SH-SY5Y (cell line): Measurements from ENCODE around the gene SLC9A7.

Experiments used
- GATA2 ChIP-seq: IDR thresholded peaks from 2 replicates; pipeline ENCODE4 v1.6.1; 2011; ENCODE audit warnings: mild to moderate bottlenecking, low read depth, low read length
- GATA3 ChIP-seq: IDR thresholded peaks from 2 replicates; pipeline ENCODE4 v1.6.1; 2011; ENCODE audit warnings: low read depth, mild to moderate bottlenecking, low read length, moderate library complexity

GRCh38 chrX:46757052-46757451 is 1.9 kb downstream of the SLC9A7 start:
- no peak for TF ChIP-seq GATA2
- TF ChIP-seq GATA3, result no peak
